Calu3 (cell line): ENCODE results near the gene TPCN2. TPM values are rescaled to one million over a fixed set of nuclear protein-coding genes. Genes with fewer than 3 reads are reported as not detected.

Experiments used
- BruUV-seq: library from RNA; stranded (reverse); fragments of 400-500 nt; replicated peaks from 2 replicates; lab custom pipeline; 2021; lab: Mats Ljungman, UMichigan
- CTCF ChIA-PET: fragments of 300-600 bp; sonication (Branson Sonifier 250); formaldehyde crosslinking; loops from one replicate; lab custom pipeline; 2022; ENCODE audit warnings: antibody characterized with exemption; lab: Charles Lee
- DNase-seq: peaks from one replicate; pipeline ENCODE4 v3.0.0; 2022
- H3K27ac Mint-ChIP-seq: one replicate; pipeline ENCODE4 v1.8.0; 2022; ENCODE audit warnings: mixed read lengths; ENCODE audit not compliant: unreplicated experiment
- H3K27me3 Mint-ChIP-seq: one replicate; pipeline ENCODE4 v1.8.0; 2022; ENCODE audit warnings: mixed read lengths; ENCODE audit not compliant: unreplicated experiment
- H3K36me3 Mint-ChIP-seq: one replicate; pipeline ENCODE4 v1.8.0; 2022; ENCODE audit warnings: mild to moderate bottlenecking, moderate library complexity, mixed read lengths; ENCODE audit not compliant: insufficient read depth, unreplicated experiment
- H3K4me1 Mint-ChIP-seq: one replicate; pipeline ENCODE4 v1.8.0; 2022; ENCODE audit warnings: mild to moderate bottlenecking, low read depth, mixed read lengths; ENCODE audit not compliant: unreplicated experiment
- H3K4me3 Mint-ChIP-seq: one replicate; pipeline ENCODE4 v1.8.0; 2022; ENCODE audit warnings: mild to moderate bottlenecking, low read depth, moderate library complexity, mixed read lengths; ENCODE audit not compliant: unreplicated experiment
- H3K9me3 Mint-ChIP-seq: one replicate; pipeline ENCODE4 v1.8.0; 2022; ENCODE audit warnings: low read depth, mixed read lengths; ENCODE audit not compliant: unreplicated experiment
- intact Hi-C: fragments of 100-400 bp; cut with micrococcal nuclease; formaldehyde crosslinking; loops from one replicate; pipeline ENCODE4 v1.10.0; 2022; ENCODE audit not compliant: unreplicated experiment
- total RNA-seq: library from RNA; stranded (reverse); gene quantifications from 2 replicates; pipeline ENCODE4 v1.2.3, GENCODE V29; 2022
- TF ChIP-seq, protein P1 (sequence below): fragments of 200-600 bp; IDR thresholded peaks from one replicate; pipeline ENCODE4 v1.8.0; 2022; ENCODE audit warnings: antibody characterized with exemption; ENCODE audit not compliant: unreplicated experiment

TPCN2 gene
- total RNA-seq, 1 experiment from 2014 or later: 21.9 TPM

DNA sequence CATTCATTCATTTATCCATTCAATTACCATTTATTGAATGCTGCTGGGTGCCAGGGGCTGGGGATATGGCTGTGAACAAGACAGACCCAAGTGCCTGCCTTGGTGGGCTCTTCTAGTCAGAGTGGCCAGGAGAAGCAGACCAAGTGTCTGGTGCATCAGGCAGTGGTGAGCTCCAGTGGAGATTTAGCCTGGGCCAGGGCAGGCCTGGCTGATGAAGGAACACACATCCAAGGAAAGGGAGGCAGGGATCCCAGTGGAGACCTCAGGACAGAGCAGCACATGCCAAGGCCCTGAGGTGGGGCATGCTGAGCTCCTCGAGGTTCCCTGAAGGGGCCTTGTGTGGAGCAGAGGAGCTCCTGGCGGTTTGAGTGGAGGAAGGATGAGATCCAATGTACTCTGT lies 60.4 kb downstream of the TPCN2 start:
- Mint-ChIP-seq H3K9me3 (peaks cover 6% of the 10 kb centered on the region), H3K27ac (no peak overlapping the region), H3K4me3 (no peak overlapping the region), H3K27me3 (peaks cover 9% of the 10 kb centered on the region), H3K4me1 (peaks cover 11% of the 10 kb centered on the region), H3K36me3 (peaks cover 7% of the 10 kb centered on the region)
- CTCF ChIA-PET: interaction anchor here (0.6 kb wide), 2 partner anchors 23 to 185 kb away, joined by 3 to 6 read pairs; partner anchors contain the start of gene MYEOV
- no peak for DNase-seq
- BruUV-seq: no TSS peak
- TF ChIP-seq, protein P1, sequence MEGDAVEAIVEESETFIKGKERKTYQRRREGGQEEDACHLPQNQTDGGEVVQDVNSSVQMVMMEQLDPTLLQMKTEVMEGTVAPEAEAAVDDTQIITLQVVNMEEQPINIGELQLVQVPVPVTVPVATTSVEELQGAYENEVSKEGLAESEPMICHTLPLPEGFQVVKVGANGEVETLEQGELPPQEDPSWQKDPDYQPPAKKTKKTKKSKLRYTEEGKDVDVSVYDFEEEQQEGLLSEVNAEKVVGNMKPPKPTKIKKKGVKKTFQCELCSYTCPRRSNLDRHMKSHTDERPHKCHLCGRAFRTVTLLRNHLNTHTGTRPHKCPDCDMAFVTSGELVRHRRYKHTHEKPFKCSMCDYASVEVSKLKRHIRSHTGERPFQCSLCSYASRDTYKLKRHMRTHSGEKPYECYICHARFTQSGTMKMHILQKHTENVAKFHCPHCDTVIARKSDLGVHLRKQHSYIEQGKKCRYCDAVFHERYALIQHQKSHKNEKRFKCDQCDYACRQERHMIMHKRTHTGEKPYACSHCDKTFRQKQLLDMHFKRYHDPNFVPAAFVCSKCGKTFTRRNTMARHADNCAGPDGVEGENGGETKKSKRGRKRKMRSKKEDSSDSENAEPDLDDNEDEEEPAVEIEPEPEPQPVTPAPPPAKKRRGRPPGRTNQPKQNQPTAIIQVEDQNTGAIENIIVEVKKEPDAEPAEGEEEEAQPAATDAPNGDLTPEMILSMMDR: no peak
- intact Hi-C loops: no loop called here

GRCh38 chr11:69110451-69110850 lies 61.7 kb downstream of the TPCN2 start:
- Mint-ChIP-seq H3K27me3 (peaks cover 9% of the 10 kb centered on the region), H3K36me3 (peaks cover 7% of the 10 kb centered on the region), H3K4me3 (no peak overlapping the region), H3K4me1 (peaks cover 17% of the 10 kb centered on the region), H3K9me3 (peaks cover 6% of the 10 kb centered on the region), H3K27ac (no peak overlapping the region)
- no peak for DNase-seq
- TF ChIP-seq, protein P1: no peak
- intact Hi-C loops: no loop called here
- no TSS peak for BruUV-seq
- CTCF ChIA-PET: no interaction called here

DNA sequence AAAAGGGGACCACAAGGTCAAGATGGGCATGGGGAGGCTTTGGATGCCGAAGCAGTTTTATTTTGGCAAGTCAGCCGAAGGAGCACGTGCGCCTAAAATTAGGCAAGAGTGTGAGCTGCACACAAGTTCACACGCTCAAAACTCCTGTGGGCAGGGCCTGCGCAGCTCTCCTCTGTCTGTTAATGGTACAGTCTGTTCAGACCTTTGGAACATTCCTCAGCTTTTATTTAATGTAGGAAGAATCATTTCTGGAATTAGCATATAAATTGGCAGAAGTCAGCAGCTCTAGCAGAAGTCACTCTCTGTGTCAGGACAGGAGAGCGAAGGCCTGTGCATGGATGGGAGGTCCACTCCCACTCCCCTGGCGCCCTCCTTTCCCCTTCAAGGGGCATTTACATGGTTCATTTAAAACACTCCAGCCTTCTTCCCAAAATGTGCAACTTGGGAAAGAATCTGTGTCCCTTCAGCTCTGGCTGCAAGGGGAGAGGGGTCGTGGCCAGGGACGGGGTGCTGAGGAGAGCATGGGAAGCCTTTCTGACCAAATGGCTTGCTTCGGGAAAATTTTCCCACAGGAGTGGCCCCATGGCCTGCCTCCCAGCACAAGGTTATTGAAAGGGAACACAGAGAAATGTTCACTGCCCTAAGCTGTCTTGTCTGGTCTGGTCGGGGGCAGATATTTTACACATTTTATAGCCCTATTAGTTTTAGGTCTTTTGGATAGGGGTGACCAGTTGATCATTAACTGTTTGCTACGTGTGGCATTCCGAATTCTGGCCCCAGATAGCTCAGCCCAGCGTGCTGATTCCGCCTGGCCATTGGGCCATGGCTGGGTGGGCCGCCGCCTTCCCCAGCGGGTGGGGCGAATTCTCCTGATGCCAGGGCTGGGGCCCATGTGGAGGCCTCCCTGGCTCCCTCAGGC lies 63.2 kb downstream of the TPCN2 start:
- Mint-ChIP-seq H3K27ac (no peak overlapping the region), H3K9me3 (peaks cover 6% of the 10 kb centered on the region), H3K4me3 (no peak overlapping the region), H3K36me3 (peaks cover 7% of the 10 kb centered on the region), H3K27me3 (peaks cover 9% of the 10 kb centered on the region), H3K4me1 (peaks cover 20% of the 10 kb centered on the region)
- CTCF ChIA-PET: no interaction called here
- no peak for DNase-seq
- TF ChIP-seq, protein P1: no peak
- intact Hi-C loops: no loop called here
- no TSS peak for BruUV-seq

DNA sequence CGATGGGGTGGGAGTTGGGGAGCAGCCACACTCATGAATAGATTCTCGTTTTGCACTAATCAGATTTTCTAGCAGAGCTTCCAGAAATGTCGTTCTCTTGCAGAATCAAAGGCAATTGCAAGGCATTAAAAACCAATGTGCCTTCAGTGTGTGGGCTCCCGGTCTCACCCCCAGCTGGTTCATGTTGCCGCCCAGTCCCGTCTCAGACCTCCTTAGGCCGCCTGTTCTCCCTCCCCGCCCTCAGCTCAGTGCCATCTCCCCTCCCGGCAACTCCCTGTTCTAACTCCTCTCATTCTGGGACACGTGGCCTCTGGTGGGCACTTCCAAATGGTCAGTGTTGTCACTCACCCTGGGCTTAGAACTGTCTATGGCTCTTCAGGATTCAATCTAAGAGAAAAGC lies 64.5 kb downstream of the TPCN2 start:
- Mint-ChIP-seq H3K4me1 (peaks cover 17% of the 10 kb centered on the region), H3K27ac (no peak overlapping the region), H3K27me3 (peaks cover 9% of the 10 kb centered on the region), H3K9me3 (peaks cover 6% of the 10 kb centered on the region), H3K4me3 (no peak overlapping the region), H3K36me3 (peaks cover 7% of the 10 kb centered on the region)
- DNase-seq: no peak
- no TSS peak for BruUV-seq
- TF ChIP-seq, protein P1: no peak
- CTCF ChIA-PET: no interaction called here
- intact Hi-C loops: no loop called here
